Femur (tissue), 1 donor: Measurements from ENCODE around the gene AJAP1.
"Not testable (repeated sequence)": the region's sequence is repeated elsewhere in the genome, so short reads cannot be mapped to it uniquely, and the experiment has no call there.

Experiments
- DNase-seq: peaks from one replicate; pipeline ENCODE4 v3.0.0-alpha.2; 2017

The AJAP1 gene

GRCh38 chr1:4658643-4659628 lies 4.5 kb downstream of the AJAP1 start:
- DNase-seq, result no peak

- DNase-seq, result no peak
Measured at GRCh38 chr1:4660917-4661594, 6.6 kb downstream of the AJAP1 start.

DNA sequence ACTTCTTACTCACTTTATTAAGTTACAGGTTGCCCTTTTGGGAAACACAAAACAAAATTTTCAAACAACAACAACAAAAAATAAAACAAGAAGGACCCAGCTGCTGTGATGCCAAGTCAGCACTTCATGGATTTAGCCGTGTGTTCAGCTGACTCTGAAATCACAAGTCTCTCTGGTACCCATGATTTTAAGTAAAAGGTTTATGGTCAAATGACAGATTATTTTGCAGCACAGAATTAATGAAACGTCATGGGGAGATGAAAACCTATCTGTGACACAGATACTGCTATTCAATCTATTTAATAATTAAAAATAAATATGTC lies 7.1 kb downstream of the AJAP1 start:
- DNase-seq, result no peak

- DNase-seq, result no peak
Measured at GRCh38 chr1:4662168-4662567, 7.8 kb downstream of the AJAP1 start.

DNA sequence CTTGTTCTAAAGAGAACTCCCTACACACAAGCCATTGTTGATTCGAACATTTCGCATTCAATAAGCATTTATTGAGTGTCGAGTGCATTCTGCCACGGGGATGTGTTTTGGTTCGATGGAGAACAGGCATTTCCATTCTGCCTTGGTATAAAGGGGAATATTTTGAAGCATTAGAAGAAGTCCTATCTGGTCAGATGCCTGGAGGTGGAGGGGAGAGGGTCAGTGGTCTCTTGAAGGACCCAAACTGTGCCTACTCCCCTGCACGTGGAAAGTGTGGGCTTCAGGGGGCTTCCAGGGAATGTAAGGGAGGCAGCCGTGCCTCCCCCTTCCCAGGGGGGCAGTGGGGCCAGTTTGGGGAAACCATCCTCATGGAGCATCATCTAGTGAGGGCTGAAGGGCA lies 8.3 kb downstream of the AJAP1 start:
- DNase-seq, result no peak

- DNase-seq, result no peak
Measured at GRCh38 chr1:4664095-4664494, 9.7 kb downstream of the AJAP1 start.

- DNase-seq, result no peak
Measured at GRCh38 chr1:4664606-4665005, 10.2 kb downstream of the AJAP1 start.

DNA sequence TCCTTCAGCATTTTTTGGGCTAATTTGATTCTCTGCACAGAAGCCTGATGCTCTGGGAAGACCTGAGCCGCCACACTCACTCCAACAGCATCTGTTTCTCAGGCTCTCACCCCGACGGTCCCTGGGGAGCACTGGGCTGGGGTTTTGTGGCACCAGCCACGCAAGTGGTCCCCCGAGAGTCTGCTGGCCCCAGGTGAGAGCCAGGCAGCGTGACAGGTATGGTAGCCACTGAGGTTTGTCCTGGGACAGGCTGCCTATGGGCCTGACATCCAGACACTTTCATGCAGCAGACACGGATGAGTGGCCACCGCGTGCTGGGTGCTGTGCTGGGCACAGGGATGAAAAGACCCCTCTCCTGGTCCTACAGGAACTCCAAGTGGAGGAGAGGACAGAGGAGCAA lies 11.0 kb downstream of the AJAP1 start:
- DNase-seq, result no peak

DNA sequence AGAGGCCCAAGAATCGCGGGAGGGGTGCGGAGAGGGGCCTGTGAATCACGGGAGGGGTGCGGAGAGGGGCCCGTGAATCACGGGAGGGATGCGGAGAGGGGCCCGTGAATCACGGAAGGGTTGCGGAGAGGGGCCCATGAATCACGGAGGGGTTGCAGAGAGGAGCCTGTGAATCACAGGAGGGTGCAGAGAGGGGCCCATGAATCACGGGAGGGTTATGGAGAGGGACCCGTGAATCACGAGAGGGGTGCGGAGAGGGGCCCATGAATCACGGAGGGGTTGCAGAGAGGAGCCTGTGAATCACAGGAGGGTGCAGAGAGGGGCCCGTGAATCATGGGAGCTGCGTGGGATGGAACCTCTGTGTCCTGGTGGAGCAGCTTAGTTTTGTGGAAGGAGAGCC lies 12.3 kb downstream of the AJAP1 start:
- not testable (repeated sequence) for DNase-seq

DNA sequence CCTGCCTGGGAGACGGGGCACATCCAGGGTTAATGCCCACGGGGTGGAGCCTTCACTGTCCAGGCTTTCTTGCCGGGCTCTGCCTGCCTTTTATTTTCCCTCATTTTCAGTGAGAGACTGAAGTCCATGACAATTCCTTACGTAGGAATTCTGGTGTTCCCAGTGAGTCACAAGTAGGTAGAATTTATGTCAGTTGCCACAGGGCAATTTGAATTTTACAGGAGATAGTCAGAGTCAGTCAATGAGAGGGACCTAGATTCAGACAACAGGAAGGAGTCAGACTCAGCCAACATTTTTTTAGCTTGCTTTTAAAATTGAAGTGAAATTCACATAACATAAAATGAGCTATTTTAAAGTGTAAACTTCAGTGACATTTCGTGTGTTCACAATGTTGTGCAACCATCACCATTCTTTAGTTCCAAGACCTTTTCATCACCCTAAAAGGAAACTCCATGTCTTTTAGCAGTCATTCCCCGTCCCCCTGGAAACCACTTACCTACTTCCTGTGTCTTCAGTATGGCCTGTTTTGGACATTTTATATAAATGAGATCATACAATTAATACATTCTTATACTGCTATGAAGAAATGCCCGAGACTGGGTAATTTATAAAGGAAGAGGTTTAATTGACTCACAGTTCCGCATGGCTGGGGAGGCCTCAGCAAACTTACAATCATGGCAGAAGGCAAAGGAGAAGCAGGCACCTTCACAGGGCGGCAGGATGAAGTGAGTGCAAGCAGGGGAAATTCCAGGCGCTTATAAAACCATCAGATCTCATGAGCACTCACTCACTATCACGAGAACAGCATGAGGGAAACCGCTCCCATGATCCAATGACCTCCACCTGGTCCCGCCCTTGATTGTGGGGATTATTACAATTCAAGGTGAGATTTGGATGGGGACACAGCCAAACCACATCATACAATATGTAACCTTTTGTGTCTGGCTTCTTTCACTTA lies 14.6 kb downstream of the AJAP1 start:
- no peak for DNase-seq

- no peak for DNase-seq
Measured at GRCh38 chr1:4670265-4670664, 15.9 kb downstream of the AJAP1 start.

- no peak for DNase-seq
Measured at GRCh38 chr1:4671828-4672227, 17.4 kb downstream of the AJAP1 start.

GRCh38 chr1:4673494-4673893 lies 19.1 kb downstream of the AJAP1 start:
- DNase-seq, result no peak

- DNase-seq, result no peak
Measured at GRCh38 chr1:4674117-4674516, 19.7 kb downstream of the AJAP1 start.

- DNase-seq, result no peak
Measured at GRCh38 chr1:4674676-4675075, 20.3 kb downstream of the AJAP1 start.

DNA sequence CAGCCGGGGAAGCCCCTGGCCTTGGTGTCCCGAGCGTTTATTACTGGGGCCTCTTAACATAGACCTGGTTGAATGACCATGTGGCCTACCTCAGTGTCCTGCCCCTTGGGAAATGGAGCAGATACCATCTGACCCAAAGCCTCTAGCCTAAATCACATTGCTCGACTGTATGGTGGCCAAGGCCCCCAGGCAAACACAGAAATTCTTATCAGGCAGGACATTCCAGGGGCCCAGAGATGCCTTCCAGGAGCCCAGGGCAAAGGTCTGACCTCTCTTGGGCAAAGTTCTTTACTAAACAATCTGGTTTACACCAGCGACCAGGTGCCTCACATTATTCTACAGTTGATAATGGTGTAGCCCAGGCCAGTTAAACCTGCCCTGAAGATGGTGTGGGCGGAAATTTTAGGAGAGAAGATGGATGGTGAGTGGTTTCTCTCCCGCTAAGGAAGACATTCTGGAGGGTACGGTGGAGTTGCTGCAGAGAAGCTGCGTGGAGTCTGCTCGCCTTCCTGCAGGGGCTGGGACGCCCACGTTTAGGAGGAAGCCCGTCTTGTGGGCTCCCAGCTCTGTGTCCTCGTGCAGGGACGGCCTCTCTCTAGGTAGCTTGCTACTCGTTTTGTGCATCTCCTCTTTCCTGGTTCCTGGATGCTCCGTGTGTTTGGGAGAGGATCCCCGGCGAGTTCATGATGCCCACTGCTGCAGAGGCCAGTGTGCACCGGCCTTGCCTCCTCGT lies 21.2 kb downstream of the AJAP1 start:
- no peak for DNase-seq

- no peak for DNase-seq
Measured at GRCh38 chr1:4676253-4676652, 21.8 kb downstream of the AJAP1 start.

GRCh38 chr1:4677608-4678007 lies 23.2 kb downstream of the AJAP1 start:
- no peak for DNase-seq

GRCh38 chr1:4678066-4678717 lies 23.8 kb downstream of the AJAP1 start:
- no peak for DNase-seq

GRCh38 chr1:4681026-4681425 lies 26.6 kb downstream of the AJAP1 start:
- no peak for DNase-seq

- no peak for DNase-seq
Measured at GRCh38 chr1:4682607-4683220, 28.3 kb downstream of the AJAP1 start.
